Liver (tissue), 9 donors: ENCODE measurements around the gene EFCAB11. TPM values are rescaled to one million over a fixed set of nuclear protein-coding genes. Genes with fewer than 3 reads are reported as not detected.

Experiments used
- DNase-seq: peaks from one replicate; pipeline ENCODE4 v3.0.0-alpha.2; 2017; ENCODE audit warnings: low spot score
- H3K27ac ChIP-seq, 2 donors: one replicate each; pipeline ENCODE4 v1.7.0; 2013; ENCODE audit warnings: inconsistent platforms in 2 of 2, low read length in 2 of 2, control low read depth in 1 of 2, low read depth in 1 of 2, mild to moderate bottlenecking in 1 of 2
- H3K27me3 ChIP-seq, 4 donors: one replicate each; pipeline versions ENCODE4 v1.6.1 to v1.7.0; 2013; ENCODE audit warnings: low read length in 3 of 4, inconsistent platforms in 1 of 4, mild to moderate bottlenecking in 1 of 4, moderate library complexity in 1 of 4; ENCODE audit not compliant: control insufficient read depth in 4 of 4, insufficient read depth in 4 of 4
- H3K36me3 ChIP-seq, 4 donors: one replicate each; pipeline versions ENCODE4 v1.6.1 to v1.7.0; 2013; ENCODE audit warnings: low read length in 3 of 4, mild to moderate bottlenecking in 3 of 4, low read depth in 1 of 4, moderate library complexity in 1 of 4; ENCODE audit not compliant: control insufficient read depth in 4 of 4, insufficient read depth in 3 of 4
- H3K4me1 ChIP-seq, 4 donors: one replicate each; pipeline versions ENCODE4 v1.6.1 to v1.7.0; 2013; ENCODE audit warnings: low read length in 3 of 4, mild to moderate bottlenecking in 3 of 4, moderate library complexity in 1 of 4; ENCODE audit not compliant: control insufficient read depth in 4 of 4, insufficient read depth in 4 of 4
- H3K4me3 ChIP-seq, 3 donors: one replicate each; pipeline versions ENCODE4 v1.6.1 to v1.7.0; 2013; ENCODE audit warnings: low read length in 3 of 3, control low read depth in 1 of 3, low read depth in 1 of 3, mild to moderate bottlenecking in 1 of 3
- H3K9ac ChIP-seq, 2 donors: one replicate each; pipeline ENCODE4 v1.7.0; 2013; ENCODE audit warnings: low read length in 2 of 2, mild to moderate bottlenecking in 2 of 2, moderate library complexity in 2 of 2, control low read depth in 1 of 2, low read depth in 1 of 2
- H3K9me3 ChIP-seq, 4 donors: one replicate each; pipeline versions ENCODE4 v1.6.1 to v1.7.0; 2013; ENCODE audit warnings: low read length in 3 of 4; ENCODE audit not compliant: control insufficient read depth in 4 of 4
- FOXA1 ChIP-seq: IDR thresholded peaks from 2 replicates; pipeline ENCODE4 v1.6.1; 2016; ENCODE audit warnings: antibody characterized with exemption
- FOXA2 ChIP-seq: IDR thresholded peaks from 2 replicates; pipeline ENCODE4 v1.6.1; 2016; ENCODE audit warnings: antibody characterized with exemption
- GABPA ChIP-seq, 2 donors: IDR thresholded peaks in 1 of 2; conservative IDR thresholded peaks in 1 of 2; 2 replicates each; pipeline ENCODE4 v1.6.1; 2016; ENCODE audit warnings: antibody characterized with exemption in 2 of 2, mild to moderate bottlenecking in 1 of 2, moderate library complexity in 1 of 2
- HNF4A ChIP-seq, 2 donors: conservative IDR thresholded peaks; 2 replicates each; pipeline ENCODE4 v1.6.1; 2016; ENCODE audit warnings: antibody characterized with exemption in 2 of 2, mild to moderate bottlenecking in 2 of 2
- JUND ChIP-seq, 2 donors: IDR thresholded peaks; 2 replicates each; pipeline ENCODE4 v1.6.1; 2016; ENCODE audit warnings: antibody characterized with exemption in 2 of 2
- NR2F2 ChIP-seq: IDR thresholded peaks from 2 replicates; pipeline ENCODE4 v1.6.1; 2016; ENCODE audit warnings: antibody characterized with exemption
- RAD21 ChIP-seq, 2 donors: IDR thresholded peaks; 2 replicates each; pipeline ENCODE4 v1.6.1; 2016; ENCODE audit warnings: antibody characterized with exemption in 2 of 2, mild to moderate bottlenecking in 2 of 2
- RXRA ChIP-seq, 2 donors: IDR thresholded peaks; 2 replicates each; pipeline ENCODE4 v1.6.1; 2017 to 2018; ENCODE audit warnings: antibody characterized with exemption in 2 of 2, mild to moderate bottlenecking in 1 of 2
- SP1 ChIP-seq: IDR thresholded peaks from 2 replicates; pipeline ENCODE4 v1.6.1; 2018; ENCODE audit warnings: antibody characterized with exemption, mild to moderate bottlenecking
- TAF1 ChIP-seq: conservative IDR thresholded peaks from 2 replicates; pipeline ENCODE4 v1.6.1; 2016; ENCODE audit warnings: antibody characterized with exemption, mild to moderate bottlenecking
- YY1 ChIP-seq: IDR thresholded peaks from 2 replicates; pipeline ENCODE4 v1.6.1; 2016; ENCODE audit warnings: antibody characterized with exemption, mild to moderate bottlenecking
- WGBS: extraction: QIAGEN DNeasy Blood & Tissue Kit; methylation state at CpG from one replicate; pipeline ENCODE4 v1.1.7; 2013; 5-methylcytosine and 5-hydroxymethylcytosine counted together
- polyA plus RNA-seq, 2 donors: library from polyadenylated mRNA; stranded (reverse) in 1 of 2; unstranded in 1 of 2; fragments of 200-250 nt in 1 of 2; fragments of >200 nt in 1 of 2; fragmentation: Nextera tagmentation in 1 of 2; extraction: Ambion mirVana in 1 of 2; gene quantifications; one replicate each; pipeline versions ENCODE4 v1.2.1 to v1.2.3, GENCODE V29; 2013 to 2015
- total RNA-seq, 2 donors: library from RNA; depleted of rRNA; stranded (reverse); fragments of >200 nt; gene quantifications; one replicate each; pipeline ENCODE4 v1.2.3, GENCODE V29; 2014
- TF ChIP-seq, protein P1 (sequence below): IDR thresholded peaks from 2 replicates; pipeline ENCODE4 v1.6.1; 2016; ENCODE audit warnings: antibody characterized with exemption
- TF ChIP-seq, protein P2 (sequence below): IDR thresholded peaks from 2 replicates; pipeline ENCODE4 v1.6.1; 2016; ENCODE audit warnings: antibody characterized with exemption
- TF ChIP-seq, protein P3 (sequence below): IDR thresholded peaks from 2 replicates; pipeline ENCODE4 v1.6.1; 2016; ENCODE audit warnings: antibody characterized with exemption
- TF ChIP-seq, protein P4 (sequence below): IDR thresholded peaks from 2 replicates; pipeline ENCODE4 v1.6.1; 2016; ENCODE audit warnings: antibody characterized with exemption, mild to moderate bottlenecking
- TF ChIP-seq, protein P5 (sequence below): fragments of 150-350 bp; IDR thresholded peaks from 2 replicates; pipeline ENCODE4 v1.5.1; 2017; ENCODE audit warnings: improper control_type of control experiment, low read depth, low read length; ENCODE audit not compliant: missing input control
- donor health status: healthy.
- donor health status: healthy.
- donor health status: healthy.
- donor health status: healthy.
- donor health status: healthy.

The EFCAB11 gene
- total and polyA plus RNA-seq, 4 donors: 2.1 to 4.7 (median 3.4) TPM

DNA sequence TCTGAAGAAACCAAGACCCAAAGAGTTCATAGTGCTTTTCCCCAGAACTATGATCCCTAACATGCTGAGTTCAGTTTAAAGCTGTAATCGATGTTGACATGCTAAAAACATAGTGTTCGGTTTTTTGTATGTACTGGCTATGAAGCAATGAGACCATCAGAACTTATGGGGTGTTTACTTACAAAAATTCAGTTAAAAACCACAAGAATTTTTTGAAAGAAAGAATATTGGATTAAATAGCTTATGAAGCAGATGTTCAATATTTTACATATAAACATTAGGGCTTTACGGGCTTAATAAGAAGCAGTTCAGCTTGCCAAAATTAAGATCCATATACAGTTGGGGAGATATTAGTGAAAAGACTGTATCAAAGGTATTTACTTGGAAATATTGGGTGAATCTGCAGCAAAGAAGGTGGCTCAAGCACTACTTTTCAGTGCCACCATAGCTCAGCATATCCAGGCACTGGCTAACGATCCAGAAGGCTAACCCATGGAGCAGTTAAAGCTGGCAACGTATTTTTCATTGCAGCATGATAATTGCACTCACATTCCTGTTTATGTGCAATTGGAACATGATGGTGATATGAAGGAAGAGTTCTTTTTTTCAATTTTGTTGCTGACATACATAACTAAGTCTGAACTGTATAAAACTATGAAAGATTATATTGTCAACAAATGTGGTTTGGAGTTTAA is 125.9 kb downstream of the EFCAB11 start:
- WGBS: 91% methylated on average over 5 of the region's 5 CpGs
- Histone ChIP-seq H3K4me1 (no peaks in the 10 kb centered on the region), H3K9ac (no peak overlapping the region), H3K27ac (no peak overlapping the region), H3K9me3 (peaks cover 0 to 3% (median under 1%) of the 10 kb centered on the region in 4 donors), H3K36me3 (no peaks in the 10 kb centered on the region), H3K27me3 (no peaks in the 10 kb centered on the region), H3K4me3 (no peak overlapping the region)
- DNase-seq: no peak
- TF ChIP-seq RAD21 (IDR thresholded peaks at IDR 0.05): no peak
- TF ChIP-seq FOXA2: no peak
- no peak for TF ChIP-seq NR2F2
- no peak for TF ChIP-seq YY1
- TF ChIP-seq, protein P1, sequence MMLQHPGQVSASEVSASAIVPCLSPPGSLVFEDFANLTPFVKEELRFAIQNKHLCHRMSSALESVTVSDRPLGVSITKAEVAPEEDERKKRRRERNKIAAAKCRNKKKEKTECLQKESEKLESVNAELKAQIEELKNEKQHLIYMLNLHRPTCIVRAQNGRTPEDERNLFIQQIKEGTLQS: no peak
- TF ChIP-seq, protein P2, sequence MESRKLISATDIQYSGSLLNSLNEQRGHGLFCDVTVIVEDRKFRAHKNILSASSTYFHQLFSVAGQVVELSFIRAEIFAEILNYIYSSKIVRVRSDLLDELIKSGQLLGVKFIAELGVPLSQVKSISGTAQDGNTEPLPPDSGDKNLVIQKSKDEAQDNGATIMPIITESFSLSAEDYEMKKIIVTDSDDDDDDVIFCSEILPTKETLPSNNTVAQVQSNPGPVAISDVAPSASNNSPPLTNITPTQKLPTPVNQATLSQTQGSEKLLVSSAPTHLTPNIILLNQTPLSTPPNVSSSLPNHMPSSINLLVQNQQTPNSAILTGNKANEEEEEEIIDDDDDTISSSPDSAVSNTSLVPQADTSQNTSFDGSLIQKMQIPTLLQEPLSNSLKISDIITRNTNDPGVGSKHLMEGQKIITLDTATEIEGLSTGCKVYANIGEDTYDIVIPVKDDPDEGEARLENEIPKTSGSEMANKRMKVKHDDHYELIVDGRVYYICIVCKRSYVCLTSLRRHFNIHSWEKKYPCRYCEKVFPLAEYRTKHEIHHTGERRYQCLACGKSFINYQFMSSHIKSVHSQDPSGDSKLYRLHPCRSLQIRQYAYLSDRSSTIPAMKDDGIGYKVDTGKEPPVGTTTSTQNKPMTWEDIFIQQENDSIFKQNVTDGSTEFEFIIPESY: no peak
- TF ChIP-seq, protein P3, sequence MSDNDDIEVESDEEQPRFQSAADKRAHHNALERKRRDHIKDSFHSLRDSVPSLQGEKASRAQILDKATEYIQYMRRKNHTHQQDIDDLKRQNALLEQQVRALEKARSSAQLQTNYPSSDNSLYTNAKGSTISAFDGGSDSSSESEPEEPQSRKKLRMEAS: no peak
- TF ChIP-seq, protein P4, sequence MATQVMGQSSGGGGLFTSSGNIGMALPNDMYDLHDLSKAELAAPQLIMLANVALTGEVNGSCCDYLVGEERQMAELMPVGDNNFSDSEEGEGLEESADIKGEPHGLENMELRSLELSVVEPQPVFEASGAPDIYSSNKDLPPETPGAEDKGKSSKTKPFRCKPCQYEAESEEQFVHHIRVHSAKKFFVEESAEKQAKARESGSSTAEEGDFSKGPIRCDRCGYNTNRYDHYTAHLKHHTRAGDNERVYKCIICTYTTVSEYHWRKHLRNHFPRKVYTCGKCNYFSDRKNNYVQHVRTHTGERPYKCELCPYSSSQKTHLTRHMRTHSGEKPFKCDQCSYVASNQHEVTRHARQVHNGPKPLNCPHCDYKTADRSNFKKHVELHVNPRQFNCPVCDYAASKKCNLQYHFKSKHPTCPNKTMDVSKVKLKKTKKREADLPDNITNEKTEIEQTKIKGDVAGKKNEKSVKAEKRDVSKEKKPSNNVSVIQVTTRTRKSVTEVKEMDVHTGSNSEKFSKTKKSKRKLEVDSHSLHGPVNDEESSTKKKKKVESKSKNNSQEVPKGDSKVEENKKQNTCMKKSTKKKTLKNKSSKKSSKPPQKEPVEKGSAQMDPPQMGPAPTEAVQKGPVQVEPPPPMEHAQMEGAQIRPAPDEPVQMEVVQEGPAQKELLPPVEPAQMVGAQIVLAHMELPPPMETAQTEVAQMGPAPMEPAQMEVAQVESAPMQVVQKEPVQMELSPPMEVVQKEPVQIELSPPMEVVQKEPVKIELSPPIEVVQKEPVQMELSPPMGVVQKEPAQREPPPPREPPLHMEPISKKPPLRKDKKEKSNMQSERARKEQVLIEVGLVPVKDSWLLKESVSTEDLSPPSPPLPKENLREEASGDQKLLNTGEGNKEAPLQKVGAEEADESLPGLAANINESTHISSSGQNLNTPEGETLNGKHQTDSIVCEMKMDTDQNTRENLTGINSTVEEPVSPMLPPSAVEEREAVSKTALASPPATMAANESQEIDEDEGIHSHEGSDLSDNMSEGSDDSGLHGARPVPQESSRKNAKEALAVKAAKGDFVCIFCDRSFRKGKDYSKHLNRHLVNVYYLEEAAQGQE: no peak
- TF ChIP-seq FOXA1: no peak
- TF ChIP-seq SP1: no peak
- TF ChIP-seq, protein P5, sequence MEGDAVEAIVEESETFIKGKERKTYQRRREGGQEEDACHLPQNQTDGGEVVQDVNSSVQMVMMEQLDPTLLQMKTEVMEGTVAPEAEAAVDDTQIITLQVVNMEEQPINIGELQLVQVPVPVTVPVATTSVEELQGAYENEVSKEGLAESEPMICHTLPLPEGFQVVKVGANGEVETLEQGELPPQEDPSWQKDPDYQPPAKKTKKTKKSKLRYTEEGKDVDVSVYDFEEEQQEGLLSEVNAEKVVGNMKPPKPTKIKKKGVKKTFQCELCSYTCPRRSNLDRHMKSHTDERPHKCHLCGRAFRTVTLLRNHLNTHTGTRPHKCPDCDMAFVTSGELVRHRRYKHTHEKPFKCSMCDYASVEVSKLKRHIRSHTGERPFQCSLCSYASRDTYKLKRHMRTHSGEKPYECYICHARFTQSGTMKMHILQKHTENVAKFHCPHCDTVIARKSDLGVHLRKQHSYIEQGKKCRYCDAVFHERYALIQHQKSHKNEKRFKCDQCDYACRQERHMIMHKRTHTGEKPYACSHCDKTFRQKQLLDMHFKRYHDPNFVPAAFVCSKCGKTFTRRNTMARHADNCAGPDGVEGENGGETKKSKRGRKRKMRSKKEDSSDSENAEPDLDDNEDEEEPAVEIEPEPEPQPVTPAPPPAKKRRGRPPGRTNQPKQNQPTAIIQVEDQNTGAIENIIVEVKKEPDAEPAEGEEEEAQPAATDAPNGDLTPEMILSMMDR: no peak
- no peak for TF ChIP-seq HNF4A (conservative IDR thresholded peaks at IDR 0.05)
- TF ChIP-seq TAF1: no peak
- TF ChIP-seq GABPA (IDR thresholded peaks at IDR 0.05 in 1 of 2, conservative IDR thresholded peaks at IDR 0.05 in 1 of 2): no peak

DNA sequence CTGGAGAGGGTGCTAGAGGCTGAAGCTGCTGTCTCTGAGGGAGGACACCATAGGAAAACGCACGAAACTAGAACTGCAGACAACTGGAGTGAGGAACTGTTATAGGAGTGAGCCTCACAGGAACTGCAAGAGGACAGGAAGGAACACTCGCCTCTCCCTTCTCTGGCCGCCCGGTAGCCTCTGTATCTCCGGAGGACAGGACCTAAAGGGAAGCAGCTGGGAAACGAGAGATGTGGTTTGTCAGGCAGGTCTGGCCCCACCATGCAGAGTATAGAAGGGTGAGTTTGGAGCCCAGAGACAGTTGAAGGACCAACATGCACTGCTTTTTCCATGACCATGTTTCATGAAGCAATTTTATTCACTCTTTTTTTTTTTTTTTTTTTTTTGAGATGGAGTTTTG is 127.3 kb downstream of the EFCAB11 start:
- Histone ChIP-seq H3K4me1 (no peaks in the 10 kb centered on the region), H3K4me3 (no peak overlapping the region), H3K27ac (no peak overlapping the region), H3K9me3 (peaks cover 0 to 3% (median under 1%) of the 10 kb centered on the region in 4 donors), H3K36me3 (no peaks in the 10 kb centered on the region), H3K27me3 (no peaks in the 10 kb centered on the region), H3K9ac (no peak overlapping the region)
- no peak for DNase-seq
- WGBS: 81% methylated on average over 7 of the region's 7 CpGs
- TF ChIP-seq FOXA2 (no peak), RXRA (IDR thresholded peaks at IDR 0.05) (no peak), JUND (IDR thresholded peaks at IDR 0.05) (no peak), GABPA (IDR thresholded peaks at IDR 0.05 in 1 of 2, conservative IDR thresholded peaks at IDR 0.05 in 1 of 2) (no peak), FOXA1 (no peak), RAD21 (IDR thresholded peaks at IDR 0.05) (no peak)
- TF ChIP-seq, protein P4: no peak
- TF ChIP-seq, protein P3: no peak
